HepG2 (cell line): Measurements from ENCODE around the gene TEF. TPM values are rescaled to one million over a fixed set of nuclear protein-coding genes. Genes with fewer than 3 reads are reported as not detected.

Experiments used
- ASH2L ChIP-seq: fragments of 300-600, 200-600 bp; sonication (generic); IDR thresholded peaks from 2 replicates; pipeline ENCODE4 v1.7.0; 2017; ENCODE audit warnings: low read depth, mild to moderate bottlenecking, moderate library complexity, mixed read lengths, low read length; ENCODE audit not compliant: insufficient read length
- BCL3 ChIP-seq: sonication (generic); formaldehyde crosslinking; IDR thresholded peaks from 2 replicates; pipeline ENCODE4 v1.5.1; 2020; ENCODE audit warnings: mild to moderate bottlenecking, missing genetic modification reagents, moderate library complexity
- HDAC6 ChIP-seq: fragments of 200-600 bp; sonication (generic); IDR thresholded peaks from 2 replicates; pipeline ENCODE4 v1.7.0; 2017; ENCODE audit warnings: mild to moderate bottlenecking, antibody characterized with exemption, low read length, low read depth
- HNRNPH1 ChIP-seq: fragments of 200-400 bp; formaldehyde crosslinking; optimal IDR thresholded peaks from 2 replicates; pipeline ENCODE3; 2017; ENCODE audit warnings: mild to moderate bottlenecking, low read depth, low read length
- SSRP1 ChIP-seq: IDR thresholded peaks from 2 replicates; pipeline ENCODE4 v1.6.1; 2016; ENCODE audit warnings: control low read depth
- U2AF1 ChIP-seq: fragments of 200-400 bp; formaldehyde crosslinking; optimal IDR thresholded peaks from 2 replicates; pipeline ENCODE3; 2017; ENCODE audit warnings: mild to moderate bottlenecking, low read depth, low read length
- ZNF256 ChIP-seq: sonication (generic); formaldehyde crosslinking; conservative IDR thresholded peaks from 2 replicates; pipeline ENCODE4 v1.4.0; 2020; ENCODE audit warnings: missing genetic modification reagents
- ZNF331 ChIP-seq: sonication (generic); formaldehyde crosslinking; IDR thresholded peaks from 2 replicates; pipeline ENCODE4 v1.4.0; 2020; ENCODE audit warnings: missing genetic modification reagents
- ZNF513 ChIP-seq: sonication (generic); formaldehyde crosslinking; conservative IDR thresholded peaks from 2 replicates; pipeline ENCODE4 v1.5.0; 2020; ENCODE audit warnings: missing genetic modification reagents
- polyA plus RNA-seq, 8 experiments: library from polyadenylated mRNA; depleted of rRNA in 3 of 8; stranded (reverse) in 7 of 8; unstranded in 1 of 8; fragments of >200 nt; fragmentation: Illumina TruSeq in 4 of 8; extraction: Trizol in 4 of 8; gene quantifications; 2 replicates each; pipeline versions ENCODE4 v1.2.1 to v1.2.3, GENCODE V29; 2011 to 2016; ENCODE audit warnings: low read depth in 4 of 8, missing spikeins in 1 of 8, mixed read lengths in 1 of 8; ENCODE audit not compliant: insufficient read depth in 1 of 8
- total RNA-seq, 5 experiments: library from RNA; depleted of rRNA; stranded (reverse); fragments of >200 nt; fragmentation: Illumina TruSeq; extraction: Trizol; gene quantifications; 2 replicates each; pipeline ENCODE4 v1.2.3, GENCODE V29; 2016; ENCODE audit warnings: low read depth in 1 of 5
- TF ChIP-seq, protein P1 (sequence below): sonication (generic); formaldehyde crosslinking; IDR thresholded peaks from 2 replicates; pipeline ENCODE4 v1.9.0; 2021; ENCODE audit warnings: missing genetic modification reagents, borderline replicate concordance
- TF ChIP-seq, protein P2 (sequence below): sonication (generic); formaldehyde crosslinking; IDR thresholded peaks from 2 replicates; pipeline ENCODE4 v1.4.0; 2020; ENCODE audit warnings: mild to moderate bottlenecking, missing genetic modification reagents
- TF ChIP-seq, protein P3 (sequence below): sonication (generic); formaldehyde crosslinking; IDR thresholded peaks from 2 replicates; pipeline ENCODE4 v1.5.1; 2020; ENCODE audit warnings: missing genetic modification reagents, mild to moderate bottlenecking, borderline replicate concordance

TEF gene
- total and polyA plus RNA-seq, 2 of the 13 experiments (the other 11 are each of a cell fraction or from before 2014, with no cell fraction given), result 7.6 to 11.2 TPM

GRCh38 chr22:41444360-41445128 is 62.8 kb downstream of the TEF start (continued):
- TF ChIP-seq, protein P1, sequence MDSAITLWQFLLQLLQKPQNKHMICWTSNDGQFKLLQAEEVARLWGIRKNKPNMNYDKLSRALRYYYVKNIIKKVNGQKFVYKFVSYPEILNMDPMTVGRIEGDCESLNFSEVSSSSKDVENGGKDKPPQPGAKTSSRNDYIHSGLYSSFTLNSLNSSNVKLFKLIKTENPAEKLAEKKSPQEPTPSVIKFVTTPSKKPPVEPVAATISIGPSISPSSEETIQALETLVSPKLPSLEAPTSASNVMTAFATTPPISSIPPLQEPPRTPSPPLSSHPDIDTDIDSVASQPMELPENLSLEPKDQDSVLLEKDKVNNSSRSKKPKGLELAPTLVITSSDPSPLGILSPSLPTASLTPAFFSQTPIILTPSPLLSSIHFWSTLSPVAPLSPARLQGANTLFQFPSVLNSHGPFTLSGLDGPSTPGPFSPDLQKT (CRISPR knock-in tag), result no peak
- no peak for TF ChIP-seq ZNF256 (CRISPR knock-in tag)
- TF ChIP-seq SSRP1 (CRISPR knock-in tag), result no peak
- TF ChIP-seq HDAC6, result no peak
- TF ChIP-seq ASH2L, result peak; percentile 45
- no peak for TF ChIP-seq BCL3
- TF ChIP-seq, protein P2, sequence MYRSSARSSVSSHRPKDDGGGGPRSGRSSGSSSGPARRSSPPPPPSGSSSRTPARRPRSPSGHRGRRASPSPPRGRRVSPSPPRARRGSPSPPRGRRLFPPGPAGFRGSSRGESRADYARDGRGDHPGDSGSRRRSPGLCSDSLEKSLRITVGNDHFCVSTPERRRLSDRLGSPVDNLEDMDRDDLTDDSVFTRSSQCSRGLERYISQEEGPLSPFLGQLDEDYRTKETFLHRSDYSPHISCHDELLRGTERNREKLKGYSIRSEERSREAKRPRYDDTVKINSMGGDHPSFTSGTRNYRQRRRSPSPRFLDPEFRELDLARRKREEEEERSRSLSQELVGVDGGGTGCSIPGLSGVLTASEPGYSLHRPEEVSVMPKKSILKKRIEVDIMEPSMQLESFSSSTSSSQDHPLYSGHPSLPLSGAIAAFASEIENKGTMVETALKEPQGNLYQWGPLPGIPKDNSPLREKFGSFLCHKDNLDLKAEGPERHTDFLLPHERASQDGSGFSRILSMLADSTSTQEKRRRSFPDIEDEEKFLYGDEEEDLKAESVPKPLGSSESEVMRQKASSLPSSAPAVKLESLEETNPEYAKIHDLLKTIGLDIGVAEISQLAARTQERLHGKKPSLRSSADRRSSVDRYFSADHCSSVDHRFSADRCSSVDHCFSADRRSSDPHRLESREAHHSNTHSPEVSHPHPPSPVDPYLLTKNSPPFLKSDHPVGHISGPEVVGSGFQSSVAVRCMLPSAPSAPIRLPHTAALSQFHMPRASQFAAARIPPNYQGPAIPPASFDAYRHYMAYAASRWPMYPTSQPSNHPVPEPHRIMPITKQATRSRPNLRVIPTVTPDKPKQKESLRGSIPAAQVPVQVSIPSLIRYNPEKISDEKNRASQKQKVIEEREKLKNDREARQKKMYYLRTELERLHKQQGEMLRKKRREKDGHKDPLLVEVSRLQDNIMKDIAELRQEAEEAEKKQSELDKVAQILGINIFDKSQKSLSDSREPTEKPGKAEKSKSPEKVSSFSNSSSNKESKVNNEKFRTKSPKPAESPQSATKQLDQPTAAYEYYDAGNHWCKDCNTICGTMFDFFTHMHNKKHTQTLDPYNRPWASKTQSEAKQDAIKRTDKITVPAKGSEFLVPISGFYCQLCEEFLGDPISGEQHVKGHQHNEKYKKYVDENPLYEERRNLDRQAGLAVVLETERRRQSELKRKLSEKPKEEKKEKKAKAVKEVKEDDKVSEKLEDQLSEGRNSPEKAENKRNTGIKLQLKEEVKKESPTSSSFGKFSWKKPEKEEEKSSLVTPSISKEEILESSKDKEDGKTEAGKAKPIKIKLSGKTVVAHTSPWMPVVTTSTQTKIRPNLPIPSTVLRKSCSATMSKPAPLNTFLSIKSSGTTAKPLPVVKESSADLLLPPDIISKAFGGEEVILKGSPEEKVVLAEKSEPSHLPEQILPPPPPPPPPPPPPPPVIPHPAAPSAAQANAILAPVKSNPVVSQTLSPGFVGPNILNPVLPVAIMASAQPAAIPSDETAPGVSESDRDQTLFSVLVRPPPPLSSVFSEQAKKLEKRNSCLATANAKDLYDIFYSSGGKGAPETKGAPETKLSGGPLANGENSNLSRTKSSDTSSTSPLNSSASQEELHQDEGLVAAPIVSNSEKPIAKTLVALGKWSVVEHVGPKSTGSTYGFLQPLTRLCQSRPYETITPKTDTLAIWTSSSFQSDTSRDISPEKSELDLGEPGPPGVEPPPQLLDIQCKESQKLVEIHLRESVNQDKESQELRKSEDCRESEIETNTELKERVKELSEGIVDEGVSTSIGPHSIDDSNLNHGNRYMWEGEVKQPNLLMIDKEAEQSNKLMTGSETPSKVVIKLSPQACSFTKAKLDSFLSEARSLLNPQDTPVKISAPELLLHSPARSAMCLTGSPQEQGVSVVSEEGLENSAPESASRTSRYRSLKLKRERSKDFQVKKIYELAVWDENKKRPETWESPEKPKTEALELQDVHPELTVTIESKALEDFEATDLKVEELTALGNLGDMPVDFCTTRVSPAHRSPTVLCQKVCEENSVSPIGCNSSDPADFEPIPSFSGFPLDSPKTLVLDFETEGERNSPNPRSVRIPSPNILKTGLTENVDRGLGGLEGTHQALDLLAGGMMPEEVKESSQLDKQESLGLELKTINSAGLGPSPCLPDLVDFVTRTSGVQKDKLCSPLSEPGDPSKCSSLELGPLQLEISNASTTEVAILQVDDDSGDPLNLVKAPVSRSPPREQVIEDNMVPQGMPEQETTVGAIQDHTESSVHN, result no peak
- no peak for TF ChIP-seq ZNF513
- TF ChIP-seq U2AF1, result no peak
- no peak for TF ChIP-seq ZNF331
- TF ChIP-seq, protein P3, sequence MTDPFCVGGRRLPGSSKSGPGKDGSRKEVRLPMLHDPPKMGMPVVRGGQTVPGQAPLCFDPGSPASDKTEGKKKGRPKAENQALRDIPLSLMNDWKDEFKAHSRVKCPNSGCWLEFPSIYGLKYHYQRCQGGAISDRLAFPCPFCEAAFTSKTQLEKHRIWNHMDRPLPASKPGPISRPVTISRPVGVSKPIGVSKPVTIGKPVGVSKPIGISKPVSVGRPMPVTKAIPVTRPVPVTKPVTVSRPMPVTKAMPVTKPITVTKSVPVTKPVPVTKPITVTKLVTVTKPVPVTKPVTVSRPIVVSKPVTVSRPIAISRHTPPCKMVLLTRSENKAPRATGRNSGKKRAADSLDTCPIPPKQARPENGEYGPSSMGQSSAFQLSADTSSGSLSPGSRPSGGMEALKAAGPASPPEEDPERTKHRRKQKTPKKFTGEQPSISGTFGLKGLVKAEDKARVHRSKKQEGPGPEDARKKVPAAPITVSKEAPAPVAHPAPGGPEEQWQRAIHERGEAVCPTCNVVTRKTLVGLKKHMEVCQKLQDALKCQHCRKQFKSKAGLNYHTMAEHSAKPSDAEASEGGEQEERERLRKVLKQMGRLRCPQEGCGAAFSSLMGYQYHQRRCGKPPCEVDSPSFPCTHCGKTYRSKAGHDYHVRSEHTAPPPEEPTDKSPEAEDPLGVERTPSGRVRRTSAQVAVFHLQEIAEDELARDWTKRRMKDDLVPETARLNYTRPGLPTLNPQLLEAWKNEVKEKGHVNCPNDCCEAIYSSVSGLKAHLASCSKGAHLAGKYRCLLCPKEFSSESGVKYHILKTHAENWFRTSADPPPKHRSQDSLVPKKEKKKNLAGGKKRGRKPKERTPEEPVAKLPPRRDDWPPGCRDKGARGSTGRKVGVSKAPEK (CRISPR knock-in tag), result no peak
- no peak for TF ChIP-seq HNRNPH1
